HepG2 (cell line): ENCODE measurements around the gene HSPA1A. TPM values are rescaled to one million over a fixed set of nuclear protein-coding genes. Genes with fewer than 3 reads are reported as not detected.

ENCODE experiments used
- AGO2 ChIP-seq: fragments of 200-400 bp; formaldehyde crosslinking; optimal IDR thresholded peaks from 2 replicates; pipeline ENCODE3; 2017; ENCODE audit warnings: mild to moderate bottlenecking, low read depth, low read length, moderate library complexity
- AHR ChIP-seq: IDR thresholded peaks from 2 replicates; pipeline ENCODE4 v1.6.1; 2018; ENCODE audit warnings: missing genetic modification reagents, missing compliant biosample characterization
- ARNT ChIP-seq: fragments of 450-650 bp; IDR thresholded peaks from 2 replicates; pipeline ENCODE4 v1.6.1; 2017
- ASH2L ChIP-seq: fragments of 300-600, 200-600 bp; sonication (generic); IDR thresholded peaks from 2 replicates; pipeline ENCODE4 v1.7.0; 2017; ENCODE audit warnings: low read depth, mild to moderate bottlenecking, moderate library complexity, mixed read lengths, low read length; ENCODE audit not compliant: insufficient read length
- DRAP1 ChIP-seq: IDR thresholded peaks from 2 replicates; pipeline ENCODE4 v1.6.1; 2016; ENCODE audit warnings: missing genetic modification reagents, missing compliant biosample characterization
- ELF3 ChIP-seq: IDR thresholded peaks from 2 replicates; pipeline ENCODE4 v1.6.1; 2016; ENCODE audit warnings: missing genetic modification reagents, missing compliant biosample characterization
- FOXM1 ChIP-seq: sonication (generic); formaldehyde crosslinking; IDR thresholded peaks from 2 replicates; pipeline ENCODE4 v1.5.0; 2020; ENCODE audit warnings: missing genetic modification reagents
- GATAD2A ChIP-seq: IDR thresholded peaks from 2 replicates; pipeline ENCODE4 v1.6.1; 2016
- HMG20A ChIP-seq: IDR thresholded peaks from 2 replicates; pipeline ENCODE4 v1.6.1; 2016; ENCODE audit warnings: borderline replicate concordance
- LBX2 ChIP-seq: sonication (generic); formaldehyde crosslinking; IDR thresholded peaks from 2 replicates; pipeline ENCODE4 v1.5.0; 2020; ENCODE audit warnings: missing genetic modification reagents, mild to moderate bottlenecking, borderline replicate concordance
- MLX ChIP-seq: IDR thresholded peaks from 2 replicates; pipeline ENCODE4 v1.6.1; 2016
- MLXIP ChIP-seq: sonication (generic); formaldehyde crosslinking; IDR thresholded peaks from 2 replicates; pipeline ENCODE4 v1.9.0; 2021; ENCODE audit warnings: missing genetic modification reagents, borderline replicate concordance
- PCBP1 ChIP-seq: fragments of 200-400 bp; formaldehyde crosslinking; IDR thresholded peaks from 2 replicates; pipeline ENCODE4 v1.6.1; 2017; ENCODE audit warnings: mild to moderate bottlenecking, low read depth, low read length, borderline replicate concordance
- PCBP2 ChIP-seq: fragments of 200-400 bp; formaldehyde crosslinking; optimal IDR thresholded peaks from 2 replicates; pipeline ENCODE3; 2018; ENCODE audit warnings: low read length, low read depth; ENCODE audit not compliant: poor library complexity, severe bottlenecking
- POLR2AphosphoS2 ChIP-seq: IDR thresholded peaks from 2 replicates; pipeline ENCODE4 v1.6.1; 2011; ENCODE audit warnings: low read depth, low read length, improper control_type of control experiment
- SP4 ChIP-seq: sonication (generic); formaldehyde crosslinking; IDR thresholded peaks from 2 replicates; pipeline ENCODE4 v1.8.1; 2023; ENCODE audit warnings: mild to moderate bottlenecking, missing genetic modification reagents
- TOE1 ChIP-seq: sonication (generic); formaldehyde crosslinking; IDR thresholded peaks from 2 replicates; pipeline ENCODE4 v1.4.0; 2020; ENCODE audit warnings: mild to moderate bottlenecking, missing genetic modification reagents
- ZBTB33 ChIP-seq: sonication (generic); formaldehyde crosslinking; IDR thresholded peaks from 2 replicates; pipeline ENCODE4 v1.4.0; 2020; ENCODE audit warnings: missing genetic modification reagents
- ZNF282 ChIP-seq: fragments of 450-650 bp; IDR thresholded peaks from 2 replicates; pipeline ENCODE4 v1.6.1; 2018; ENCODE audit not compliant: partially characterized antibody
- ZNF383 ChIP-seq: sonication (generic); formaldehyde crosslinking; IDR thresholded peaks from 2 replicates; pipeline ENCODE4 v1.4.0; 2020; ENCODE audit warnings: missing genetic modification reagents, mild to moderate bottlenecking, borderline replicate concordance
- ZNF737 ChIP-seq: sonication (generic); formaldehyde crosslinking; IDR thresholded peaks from 2 replicates; pipeline ENCODE4 v1.5.0; 2020; ENCODE audit warnings: missing genetic modification reagents, mild to moderate bottlenecking, borderline replicate concordance
- ZNF792 ChIP-seq: IDR thresholded peaks from 2 replicates; pipeline ENCODE4 v1.6.1; 2016
- ZSCAN31 ChIP-seq: sonication (generic); formaldehyde crosslinking; IDR thresholded peaks from 2 replicates; pipeline ENCODE4 v1.5.0; 2020; ENCODE audit warnings: low read depth, mild to moderate bottlenecking, missing genetic modification reagents
- polyA plus RNA-seq, 8 experiments: library from polyadenylated mRNA; depleted of rRNA in 3 of 8; stranded (reverse) in 7 of 8; unstranded in 1 of 8; fragments of >200 nt; fragmentation: Illumina TruSeq in 4 of 8; extraction: Trizol in 4 of 8; gene quantifications; 2 replicates each; pipeline versions ENCODE4 v1.2.1 to v1.2.3, GENCODE V29; 2011 to 2016; ENCODE audit warnings: low read depth in 4 of 8, missing spikeins in 1 of 8, mixed read lengths in 1 of 8; ENCODE audit not compliant: insufficient read depth in 1 of 8
- total RNA-seq, 5 experiments: library from RNA; depleted of rRNA; stranded (reverse); fragments of >200 nt; fragmentation: Illumina TruSeq; extraction: Trizol; gene quantifications; 2 replicates each; pipeline ENCODE4 v1.2.3, GENCODE V29; 2016; ENCODE audit warnings: low read depth in 1 of 5

The HSPA1A gene
- total and polyA plus RNA-seq, 2 of the 13 experiments (the other 11 are each of a cell fraction or from before 2014, with no cell fraction given) = 44.5 to 85.0 TPM

- TF ChIP-seq DRAP1 (CRISPR knock-in tag) = peak; percentile 98
- TF ChIP-seq PCBP1 = no peak
- no peak for TF ChIP-seq ARNT
- peak; percentile 72; the same call in 1 of the 2 replicates for TF ChIP-seq TOE1 (CRISPR knock-in tag)
- TF ChIP-seq ZNF792 (CRISPR knock-in tag) = peak; percentile 25; the same call in 1 of the 2 replicates
- 0 out of 2 replicates have a peak, but pooled peaks have one; percentile 71 for TF ChIP-seq AHR (CRISPR knock-in tag)
- TF ChIP-seq HMG20A (CRISPR knock-in tag) = no peak
- peak; percentile 14 for TF ChIP-seq ASH2L
- peak; percentile 64 for TF ChIP-seq AGO2
- TF ChIP-seq ZNF737 (CRISPR knock-in tag) = no peak
- TF ChIP-seq MLXIP (CRISPR knock-in tag) = no peak
- no peak for TF ChIP-seq MLX
- no peak for TF ChIP-seq PCBP2
- TF ChIP-seq ZBTB33 (CRISPR knock-in tag) = no peak
- no peak for TF ChIP-seq FOXM1 (CRISPR knock-in tag)
- no peak for TF ChIP-seq ZNF282
- no peak for TF ChIP-seq ZNF383 (CRISPR knock-in tag)
- peak; percentile 54; the same call in 1 of the 2 replicates for TF ChIP-seq SP4 (CRISPR knock-in tag)
- TF ChIP-seq LBX2 = no peak
- 0 out of 2 replicates have a peak, but pooled peaks have one; percentile 44 for TF ChIP-seq POLR2AphosphoS2
- TF ChIP-seq ELF3 = peak; percentile 58; the same call in 1 of the 2 replicates
- TF ChIP-seq ZSCAN31 (CRISPR knock-in tag) = peak; percentile 57; the same call in 1 of the 2 replicates
- 0 out of 2 replicates have a peak, but pooled peaks have one; percentile 37 for TF ChIP-seq GATAD2A (CRISPR knock-in tag)
- TF ChIP-seq, all 625 proteins: peak for 187
Observed at GRCh38 chr6:31815025-31815838, at the start of gene HSPA1A, which contains the start of gene HSPA1L (continued).
